Tibial nerve (tissue), 3 donors: ENCODE data around the gene MCU.

Experiments
- POLR2A ChIP-seq, 2 donors: fragments of 450-650 bp; IDR thresholded peaks; one replicate each; pipeline ENCODE4 v1.6.1; 2017; ENCODE audit warnings: antibody characterized with exemption in 2 of 2, mild to moderate bottlenecking in 2 of 2, moderate library complexity in 2 of 2
- TF ChIP-seq, protein P1 (sequence below), 5 experiments: fragments of 200-600 bp in 3 of 5; fragments of 450-650 bp in 2 of 5; sonication (generic) in 3 of 5; IDR thresholded peaks; one replicate each; pipeline ENCODE4 v1.5.1; 2016 to 2019; ENCODE audit warnings: antibody characterized with exemption in 5 of 5, mild to moderate bottlenecking in 3 of 5, moderate library complexity in 2 of 5

DNA sequence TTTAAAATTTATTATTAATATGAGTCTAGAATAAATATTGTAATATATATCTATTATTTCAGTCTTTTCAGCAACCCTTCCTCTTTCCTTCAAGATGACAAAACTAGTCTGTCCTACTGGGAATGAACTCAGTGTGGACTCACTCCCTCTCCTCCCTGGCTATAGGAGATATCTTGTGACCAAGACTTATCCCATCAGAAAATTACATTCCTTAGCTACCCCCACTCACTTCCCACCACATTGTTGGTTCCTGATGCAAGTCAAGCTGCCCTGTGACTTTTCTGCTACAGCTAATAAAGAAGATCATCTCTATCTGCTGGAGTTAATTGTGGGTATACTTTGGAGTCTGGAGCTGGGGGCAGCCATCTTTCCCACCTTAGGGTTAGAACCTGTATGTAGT, 28.0 kb upstream of the MCU start:
- TF ChIP-seq, protein P1, sequence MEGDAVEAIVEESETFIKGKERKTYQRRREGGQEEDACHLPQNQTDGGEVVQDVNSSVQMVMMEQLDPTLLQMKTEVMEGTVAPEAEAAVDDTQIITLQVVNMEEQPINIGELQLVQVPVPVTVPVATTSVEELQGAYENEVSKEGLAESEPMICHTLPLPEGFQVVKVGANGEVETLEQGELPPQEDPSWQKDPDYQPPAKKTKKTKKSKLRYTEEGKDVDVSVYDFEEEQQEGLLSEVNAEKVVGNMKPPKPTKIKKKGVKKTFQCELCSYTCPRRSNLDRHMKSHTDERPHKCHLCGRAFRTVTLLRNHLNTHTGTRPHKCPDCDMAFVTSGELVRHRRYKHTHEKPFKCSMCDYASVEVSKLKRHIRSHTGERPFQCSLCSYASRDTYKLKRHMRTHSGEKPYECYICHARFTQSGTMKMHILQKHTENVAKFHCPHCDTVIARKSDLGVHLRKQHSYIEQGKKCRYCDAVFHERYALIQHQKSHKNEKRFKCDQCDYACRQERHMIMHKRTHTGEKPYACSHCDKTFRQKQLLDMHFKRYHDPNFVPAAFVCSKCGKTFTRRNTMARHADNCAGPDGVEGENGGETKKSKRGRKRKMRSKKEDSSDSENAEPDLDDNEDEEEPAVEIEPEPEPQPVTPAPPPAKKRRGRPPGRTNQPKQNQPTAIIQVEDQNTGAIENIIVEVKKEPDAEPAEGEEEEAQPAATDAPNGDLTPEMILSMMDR (IDR thresholded peaks at IDR 0.05), result no peak
- no peak for TF ChIP-seq POLR2A (IDR thresholded peaks at IDR 0.05)
